Loucy (cell line): ENCODE results near the gene PLEKHA6.

Experiments used
- H2AFZ ChIP-seq: fragments of 200-600 bp; sonication (generic); 2 replicates; pipeline ENCODE4 v1.6.0; 2016; ENCODE audit warnings: antibody characterized with exemption, mild to moderate bottlenecking, low read length, moderate library complexity
- H3F3A ChIP-seq: fragments of 200-600 bp; 2 replicates; pipeline ENCODE4 v1.6.0; 2016; ENCODE audit warnings: antibody characterized with exemption, low read depth, mild to moderate bottlenecking
- H3K27me3 ChIP-seq: fragments of 200-600 bp; sonication (generic); 2 replicates; pipeline ENCODE4 v1.6.1; 2014; ENCODE audit warnings: low read length, mild to moderate bottlenecking; ENCODE audit not compliant: insufficient read depth, poor library complexity, severe bottlenecking
- H3K36me3 ChIP-seq: fragments of 200-600 bp; sonication (generic); 2 replicates; pipeline ENCODE4 v1.6.1; 2016; ENCODE audit warnings: low read length; ENCODE audit not compliant: insufficient read depth
- H3K4me1 ChIP-seq: fragments of 200-600 bp; sonication (generic); 2 replicates; pipeline ENCODE4 v1.5.1; 2014; ENCODE audit warnings: low read length, mild to moderate bottlenecking; ENCODE audit not compliant: insufficient read depth, poor library complexity, severe bottlenecking
- H3K4me2 ChIP-seq: fragments of 200-600 bp; sonication (generic); 2 replicates; pipeline ENCODE4 v1.6.0; 2014; ENCODE audit warnings: antibody characterized with exemption, low read length, low read depth, mild to moderate bottlenecking; ENCODE audit not compliant: poor library complexity, severe bottlenecking
- H3K4me3 ChIP-seq: fragments of 200-600 bp; sonication (generic); 2 replicates; pipeline ENCODE4 v1.5.1; 2014; ENCODE audit warnings: low read length, mild to moderate bottlenecking, mixed read lengths; ENCODE audit not compliant: poor library complexity, severe bottlenecking
- H3K79me2 ChIP-seq: fragments of 200-600 bp; sonication (generic); 2 replicates; pipeline ENCODE4 v1.6.1; 2014; ENCODE audit warnings: low read length; ENCODE audit not compliant: insufficient read depth
- H3K9ac ChIP-seq: fragments of 200-600 bp; sonication (generic); 2 replicates; pipeline ENCODE4 v1.6.0; 2014; ENCODE audit warnings: mild to moderate bottlenecking, low read depth, low read length, moderate library complexity; ENCODE audit not compliant: poor library complexity, severe bottlenecking
- H3K9me2 ChIP-seq: fragments of 200-600 bp; sonication (generic); replicated peaks from 2 replicates; pipeline ENCODE4 v1.6.1; 2016; ENCODE audit warnings: low read depth, low read length, mixed read lengths
- H3K9me3 ChIP-seq: fragments of 200-600 bp; sonication (generic); 2 replicates; pipeline ENCODE4 v1.6.1; 2014; ENCODE audit warnings: mild to moderate bottlenecking, antibody characterized with exemption, low read length, low read depth; ENCODE audit not compliant: insufficient read depth
- H4K20me1 ChIP-seq: fragments of 200-600 bp; sonication (generic); 2 replicates; pipeline ENCODE4 v1.6.0; 2014; ENCODE audit warnings: antibody characterized with exemption, low read length, mild to moderate bottlenecking; ENCODE audit not compliant: insufficient read depth, poor library complexity, severe bottlenecking
- CTCF ChIP-seq: fragments of 200-600 bp; sonication (generic); conservative IDR thresholded peaks from 2 replicates; pipeline ENCODE4 v1.5.1; 2014; ENCODE audit warnings: mild to moderate bottlenecking, antibody characterized with exemption, low read length
- EZH2phosphoT487 ChIP-seq: fragments of 200-600 bp; IDR thresholded peaks from 2 replicates; pipeline ENCODE4 v1.6.1; 2018; ENCODE audit warnings: antibody characterized with exemption, mild to moderate bottlenecking, moderate library complexity, borderline replicate concordance

The PLEKHA6 gene

GRCh38 chr1:204287466-204287891, 72.2 kb downstream of the PLEKHA6 start:
- no peaks in the 10 kb centered on the region for H3K36me3 ChIP-seq
- no peaks in the 10 kb centered on the region for H3K9me3 ChIP-seq
- H3K4me1 ChIP-seq, result peaks cover 55% of the 10 kb centered on the region
- H3K9ac ChIP-seq, result peak overlapping the region; percentile 69
- no peaks in the 10 kb centered on the region for H3F3A ChIP-seq
- H3K4me3 ChIP-seq, result peak overlapping the region; percentile 60
- no peaks in the 10 kb centered on the region for H3K9me2 ChIP-seq
- H3K27me3 ChIP-seq, result no peaks in the 10 kb centered on the region
- no peaks in the 10 kb centered on the region for H4K20me1 ChIP-seq
- peak overlapping the region; percentile 61 for H2AFZ ChIP-seq
- TF ChIP-seq EZH2phosphoT487 (no peak), CTCF (no peak)
- H3K4me2 ChIP-seq, result peak overlapping the region; percentile 88
- H3K79me2 ChIP-seq, result no peaks in the 10 kb centered on the region

GRCh38 chr1:204286831-204287421, 72.8 kb downstream of the PLEKHA6 start:
- H3K79me2 ChIP-seq, result no peaks in the 10 kb centered on the region
- no peaks in the 10 kb centered on the region for H3K27me3 ChIP-seq
- H3K4me1 ChIP-seq, result peaks cover 55% of the 10 kb centered on the region
- peak overlapping the region; percentile 69 for H3K9ac ChIP-seq
- H3K36me3 ChIP-seq, result no peaks in the 10 kb centered on the region
- H3K4me2 ChIP-seq, result peak overlapping the region; percentile 88
- H3K4me3 ChIP-seq, result peak overlapping the region; percentile 60
- no peaks in the 10 kb centered on the region for H4K20me1 ChIP-seq
- TF ChIP-seq CTCF (0 out of 2 replicates have a peak, but pooled peaks have one; percentile 9), EZH2phosphoT487 (no peak)
- H3K9me3 ChIP-seq, result no peaks in the 10 kb centered on the region
- H2AFZ ChIP-seq, result peak overlapping the region; percentile 61
- no peaks in the 10 kb centered on the region for H3K9me2 ChIP-seq
- H3F3A ChIP-seq, result no peaks in the 10 kb centered on the region

DNA sequence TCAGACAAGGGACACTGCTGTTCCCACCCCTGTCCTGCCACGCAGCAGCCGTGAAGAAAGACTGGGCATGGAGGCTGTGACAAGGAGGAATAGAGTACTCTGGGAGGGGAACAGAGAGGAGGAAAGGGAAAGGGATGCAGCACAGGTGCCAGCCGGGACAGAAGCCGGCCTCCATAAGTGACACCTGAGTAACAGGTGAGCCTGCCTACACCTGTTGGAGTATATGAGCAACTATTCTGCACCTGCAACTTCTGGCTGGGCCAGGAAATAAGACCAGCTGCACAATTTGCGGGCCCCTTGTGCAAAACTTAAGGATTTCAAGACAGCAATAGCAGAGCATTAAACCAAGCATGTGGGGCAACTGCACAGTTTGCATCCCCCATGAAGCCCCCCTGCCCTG, 73.4 kb downstream of the PLEKHA6 start:
- H3K4me2 ChIP-seq, result peak overlapping the region; percentile 88
- peaks cover 55% of the 10 kb centered on the region for H3K4me1 ChIP-seq
- peak overlapping the region; percentile 60 for H3K4me3 ChIP-seq
- H3K36me3 ChIP-seq, result no peaks in the 10 kb centered on the region
- H4K20me1 ChIP-seq, result no peaks in the 10 kb centered on the region
- peak overlapping the region; percentile 69 for H3K9ac ChIP-seq
- H3K9me2 ChIP-seq, result no peaks in the 10 kb centered on the region
- H3K79me2 ChIP-seq, result no peaks in the 10 kb centered on the region
- H3K9me3 ChIP-seq, result no peaks in the 10 kb centered on the region
- 0 out of 2 replicates have a peak overlapping the region, but pooled peaks have one; percentile 61 for H2AFZ ChIP-seq
- no peak for TF ChIP-seq CTCF
- TF ChIP-seq EZH2phosphoT487, result no peak
- H3K27me3 ChIP-seq, result no peaks in the 10 kb centered on the region
- H3F3A ChIP-seq, result no peaks in the 10 kb centered on the region
